ENCODE measurements around the gene KCTD1. TPM values are rescaled to one million over a fixed set of nuclear protein-coding genes. Genes with fewer than 3 reads are reported as not detected.

The KCTD1 gene
- total RNA-seq, 1 donor from 2014 or later = 3.7 TPM

DNA sequence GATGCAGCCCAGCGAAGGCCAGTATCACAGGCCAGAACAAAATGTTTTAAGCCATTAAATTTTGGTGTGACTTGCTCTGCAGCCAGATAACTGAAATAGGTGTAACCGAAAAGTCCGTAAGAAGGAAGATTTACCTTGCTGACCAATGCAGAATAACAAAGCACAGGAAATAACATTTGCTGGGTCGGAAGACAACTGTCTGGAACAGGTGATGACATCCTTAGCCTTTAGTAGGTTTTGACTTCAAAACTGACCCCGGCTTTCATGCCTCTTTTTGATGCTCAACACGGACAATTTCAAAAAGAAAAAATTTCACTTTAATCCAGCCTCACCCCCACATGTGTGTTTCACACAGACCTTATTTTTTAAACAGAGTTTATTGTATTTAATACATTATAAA is 93.7 kb downstream of the KCTD1 start:
- H3K9ac ChIP-seq (ENCODE audit: low read depth in 1 of 3, low read length in 3 of 3) = no peak overlapping the region

DNA sequence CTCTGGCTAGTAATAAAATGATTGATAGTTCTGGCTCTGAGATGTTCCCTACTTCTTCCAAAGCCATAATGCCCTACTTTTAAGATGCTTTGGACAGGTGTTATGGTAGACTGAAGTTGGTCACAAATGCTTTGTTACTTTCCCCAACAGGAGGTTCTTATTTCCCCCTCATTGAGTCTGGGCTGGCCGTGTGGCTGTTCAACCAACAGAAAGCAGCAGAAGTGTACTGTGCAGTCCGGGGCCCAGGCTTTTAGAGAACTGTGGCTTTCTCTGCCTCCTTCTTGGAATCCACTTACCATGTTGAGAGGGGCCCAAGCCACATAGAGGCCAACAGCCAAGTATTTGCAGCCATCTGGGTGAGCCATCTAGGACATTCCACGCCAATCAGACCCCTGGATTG is 94.2 kb downstream of the KCTD1 start:
- Histone ChIP-seq H3K9me3 (ENCODE audit: control insufficient read depth in 3 of 3, low read length in 3 of 3) (no peaks in the 10 kb centered on the region), H3K9ac (ENCODE audit: low read depth in 1 of 3, low read length in 3 of 3) (no peak overlapping the region), H3K4me3 (ENCODE audit: low read length in 3 of 3) (no peak overlapping the region), H3K27ac (ENCODE audit: low read depth, low read length) (no peak overlapping the region), H3K4me1 (ENCODE audit: control insufficient read depth in 3 of 3, insufficient read depth in 3 of 3, low read length in 3 of 3) (no peaks in the 10 kb centered on the region), H3K27me3 (ENCODE audit: control insufficient read depth in 3 of 3, insufficient read depth in 3 of 3, low read length in 3 of 3) (peaks cover 0 to 4% (median 0%) of the 10 kb centered on the region in 3 donors), H3K36me3 (ENCODE audit: control insufficient read depth in 3 of 3, insufficient read depth in 3 of 3, low read length in 3 of 3) (peaks cover 9 to 18% (median 12%) of the 10 kb centered on the region in 3 donors)

More for the DNA sequence above, 93.7 kb downstream of the KCTD1 start:
- no peak overlapping the region for H3K27ac ChIP-seq (ENCODE audit: low read depth, low read length)
- H3K4me1 ChIP-seq (ENCODE audit: control insufficient read depth in 3 of 3, insufficient read depth in 3 of 3, low read length in 3 of 3) = no peaks in the 10 kb centered on the region
- peaks cover 0 to 4% (median 0%) of the 10 kb centered on the region in 3 donors for H3K27me3 ChIP-seq (ENCODE audit: control insufficient read depth in 3 of 3, insufficient read depth in 3 of 3, low read length in 3 of 3)
- peaks cover 13 to 18% (median 15%) of the 10 kb centered on the region in 3 donors for H3K36me3 ChIP-seq (ENCODE audit: control insufficient read depth in 3 of 3, insufficient read depth in 3 of 3, low read length in 3 of 3)
- H3K4me3 ChIP-seq (ENCODE audit: low read length in 3 of 3) = no peak overlapping the region
- H3K9me3 ChIP-seq (ENCODE audit: control insufficient read depth in 3 of 3, low read length in 3 of 3) = no peaks in the 10 kb centered on the region

DNA sequence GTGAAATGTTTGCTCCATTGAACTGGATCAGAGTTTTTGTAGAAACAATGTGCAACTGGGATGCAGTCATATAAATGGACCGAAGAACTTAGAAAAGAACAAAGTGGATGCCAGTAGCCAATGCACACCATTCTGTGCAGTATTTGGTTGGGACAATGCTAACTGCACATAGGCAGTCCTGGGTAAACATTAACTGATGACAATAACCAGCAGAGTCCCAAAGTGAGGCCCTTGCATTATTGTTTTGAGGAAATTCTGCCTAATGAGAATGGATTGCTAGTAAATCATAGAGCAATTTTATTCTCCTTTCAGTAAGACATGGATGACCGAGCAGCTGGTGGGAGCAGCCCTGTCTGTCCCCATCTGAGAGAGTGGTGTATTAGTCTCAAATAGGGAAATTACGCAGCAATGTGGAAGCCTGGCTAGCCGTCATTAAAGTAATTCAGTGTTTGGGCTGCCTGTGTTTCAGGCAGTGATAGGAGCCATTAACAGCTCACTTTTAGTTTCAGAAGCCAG is 94.9 kb downstream of the KCTD1 start:
- Histone ChIP-seq H3K36me3 (ENCODE audit: control insufficient read depth in 3 of 3, insufficient read depth in 3 of 3, low read length in 3 of 3) (peaks cover 8 to 16% (median 12%) of the 10 kb centered on the region in 3 donors), H3K27ac (ENCODE audit: low read depth, low read length) (no peak overlapping the region), H3K9ac (ENCODE audit: low read depth in 1 of 3, low read length in 3 of 3) (no peak overlapping the region), H3K4me3 (ENCODE audit: low read length in 3 of 3) (no peak overlapping the region), H3K4me1 (ENCODE audit: control insufficient read depth in 3 of 3, insufficient read depth in 3 of 3, low read length in 3 of 3) (no peaks in the 10 kb centered on the region), H3K9me3 (ENCODE audit: control insufficient read depth in 3 of 3, low read length in 3 of 3) (no peaks in the 10 kb centered on the region), H3K27me3 (ENCODE audit: control insufficient read depth in 3 of 3, insufficient read depth in 3 of 3, low read length in 3 of 3) (peaks cover 0 to 4% (median 0%) of the 10 kb centered on the region in 3 donors)

DNA sequence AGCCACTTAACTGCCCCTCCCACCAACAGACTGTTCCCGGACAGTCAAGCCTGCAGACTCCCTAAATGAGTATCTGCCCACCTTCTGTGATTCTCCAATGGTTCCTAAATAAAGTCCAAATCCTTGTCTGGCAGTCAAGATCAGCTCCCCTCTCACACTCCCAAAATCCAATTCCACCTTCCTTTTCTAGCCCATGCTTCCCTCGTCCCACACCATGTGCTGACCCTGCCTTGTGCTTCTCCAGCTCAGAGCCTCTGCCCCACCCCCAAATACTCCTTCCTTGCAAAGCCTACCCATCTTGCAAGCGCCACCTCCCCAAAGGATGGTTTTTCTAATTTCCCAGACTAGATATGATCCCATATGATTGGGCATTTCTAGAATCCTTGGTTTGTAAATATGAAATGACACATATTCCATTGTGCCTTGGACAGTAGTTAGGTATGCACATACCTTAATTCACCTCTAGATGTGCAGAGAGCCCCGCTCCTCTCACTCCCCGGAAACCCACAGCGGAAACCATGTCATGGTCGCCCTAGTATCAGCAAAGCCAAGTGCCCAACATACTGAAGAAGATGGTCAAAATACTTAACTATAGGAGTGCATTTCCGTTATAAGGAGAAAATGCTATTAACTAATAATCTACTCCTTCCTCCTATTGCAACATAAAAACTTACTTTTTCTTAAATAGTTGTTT is 97.2 kb downstream of the KCTD1 start:
- H3K9me3 ChIP-seq (ENCODE audit: control insufficient read depth in 3 of 3, low read length in 3 of 3) = no peaks in the 10 kb centered on the region
- H3K9ac ChIP-seq (ENCODE audit: low read depth in 1 of 3, low read length in 3 of 3) = no peak overlapping the region
- peaks cover 0 to 9% (median 9%) of the 10 kb centered on the region in 3 donors for H3K36me3 ChIP-seq (ENCODE audit: control insufficient read depth in 3 of 3, insufficient read depth in 3 of 3, low read length in 3 of 3)
- peaks cover 0 to 4% (median 0%) of the 10 kb centered on the region in 3 donors for H3K27me3 ChIP-seq (ENCODE audit: control insufficient read depth in 3 of 3, insufficient read depth in 3 of 3, low read length in 3 of 3)
- no peaks in the 10 kb centered on the region for H3K4me1 ChIP-seq (ENCODE audit: control insufficient read depth in 3 of 3, insufficient read depth in 3 of 3, low read length in 3 of 3)
- H3K4me3 ChIP-seq (ENCODE audit: low read length in 3 of 3) = no peak overlapping the region
- H3K27ac ChIP-seq (ENCODE audit: low read depth, low read length) = no peak overlapping the region

DNA sequence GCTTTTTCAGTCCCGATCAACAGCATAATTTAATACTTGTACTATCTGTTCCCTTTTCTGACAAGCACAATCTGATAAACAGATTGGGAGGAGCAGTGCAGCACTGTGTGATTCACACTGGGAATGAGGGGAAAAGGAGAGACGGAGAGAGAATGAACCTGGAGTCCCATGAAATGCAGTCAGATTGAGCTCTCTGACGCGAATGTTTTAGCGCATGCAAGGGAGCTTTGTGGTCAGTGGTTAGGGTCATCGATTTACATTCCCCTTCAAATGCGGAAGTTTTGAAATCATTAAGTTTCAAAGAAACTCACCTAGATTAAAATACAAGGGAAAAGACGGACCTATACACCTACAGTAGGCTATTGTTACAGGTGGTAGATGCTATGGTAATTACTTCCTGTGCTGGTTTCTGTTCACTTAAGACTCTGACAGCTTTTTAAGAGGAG is 99.6 kb downstream of the KCTD1 start:
- no peaks in the 10 kb centered on the region for H3K9me3 ChIP-seq (ENCODE audit: control insufficient read depth in 3 of 3, low read length in 3 of 3)
- H3K27ac ChIP-seq (ENCODE audit: low read depth, low read length) = no peak overlapping the region
- H3K4me3 ChIP-seq (ENCODE audit: low read length in 3 of 3) = no peak overlapping the region
- peaks cover 0 to 4% (median 4%) of the 10 kb centered on the region in 3 donors for H3K27me3 ChIP-seq (ENCODE audit: control insufficient read depth in 3 of 3, insufficient read depth in 3 of 3, low read length in 3 of 3)
- no peaks in the 10 kb centered on the region for H3K36me3 ChIP-seq (ENCODE audit: control insufficient read depth in 3 of 3, insufficient read depth in 3 of 3, low read length in 3 of 3)
- no peak overlapping the region for H3K9ac ChIP-seq (ENCODE audit: low read depth in 1 of 3, low read length in 3 of 3)
- H3K4me1 ChIP-seq (ENCODE audit: control insufficient read depth in 3 of 3, insufficient read depth in 3 of 3, low read length in 3 of 3) = no peaks in the 10 kb centered on the region

DNA sequence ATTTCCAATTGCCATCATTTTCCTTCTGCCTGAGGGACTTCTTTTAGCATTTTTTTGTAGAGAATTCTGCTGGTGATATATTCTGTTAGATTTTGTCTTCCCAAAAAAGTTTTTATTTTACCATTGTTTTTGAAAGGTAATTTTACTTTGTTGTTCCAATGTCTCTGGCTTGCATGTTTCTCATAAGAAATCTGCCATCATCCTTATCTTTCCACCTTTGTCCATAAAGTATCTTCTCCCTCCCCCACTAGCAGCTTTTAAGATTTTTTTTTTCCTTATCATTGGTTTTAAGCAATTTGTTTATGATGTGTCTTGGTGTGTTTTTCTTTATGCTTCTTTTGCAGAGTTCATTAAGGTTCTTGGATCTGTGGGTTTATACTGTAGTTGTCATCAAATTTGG is 104.5 kb downstream of the KCTD1 start:
- Histone ChIP-seq H3K27me3 (ENCODE audit: control insufficient read depth in 3 of 3, insufficient read depth in 3 of 3, low read length in 3 of 3) (peaks cover 0 to 4% (median 0%) of the 10 kb centered on the region in 3 donors), H3K27ac (ENCODE audit: low read depth, low read length) (no peak overlapping the region), H3K4me3 (ENCODE audit: low read length in 3 of 3) (no peak overlapping the region), H3K9ac (ENCODE audit: low read depth in 1 of 3, low read length in 3 of 3) (no peak overlapping the region), H3K36me3 (ENCODE audit: control insufficient read depth in 3 of 3, insufficient read depth in 3 of 3, low read length in 3 of 3) (no peaks in the 10 kb centered on the region), H3K4me1 (ENCODE audit: control insufficient read depth in 3 of 3, insufficient read depth in 3 of 3, low read length in 3 of 3) (no peaks in the 10 kb centered on the region), H3K9me3 (ENCODE audit: control insufficient read depth in 3 of 3, low read length in 3 of 3) (no peaks in the 10 kb centered on the region)

DNA sequence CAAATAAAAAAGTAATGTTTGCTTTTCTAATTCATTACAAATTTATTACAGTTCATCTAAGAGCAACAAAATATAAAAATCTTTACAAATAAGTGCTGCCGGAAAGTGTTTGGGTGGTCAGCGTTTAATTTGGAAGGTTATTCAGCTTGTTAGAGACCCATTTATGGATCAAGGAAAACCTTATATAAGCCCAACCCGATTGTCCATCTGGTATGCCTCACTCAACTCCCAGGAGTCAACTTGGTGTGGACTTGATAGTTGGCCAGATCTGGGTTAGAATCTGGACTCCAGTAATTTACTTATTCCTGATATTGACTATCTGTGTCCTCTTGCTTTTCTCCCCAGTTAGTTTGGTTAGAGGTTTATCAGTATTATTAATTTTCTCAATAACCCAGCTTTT is 106.2 kb downstream of the KCTD1 start:
- Histone ChIP-seq H3K27me3 (ENCODE audit: control insufficient read depth in 3 of 3, insufficient read depth in 3 of 3, low read length in 3 of 3) (peaks cover 0 to 4% (median 0%) of the 10 kb centered on the region in 3 donors), H3K36me3 (ENCODE audit: control insufficient read depth in 3 of 3, insufficient read depth in 3 of 3, low read length in 3 of 3) (no peaks in the 10 kb centered on the region), H3K9me3 (ENCODE audit: control insufficient read depth in 3 of 3, low read length in 3 of 3) (no peaks in the 10 kb centered on the region), H3K4me1 (ENCODE audit: control insufficient read depth in 3 of 3, insufficient read depth in 3 of 3, low read length in 3 of 3) (no peaks in the 10 kb centered on the region), H3K27ac (ENCODE audit: low read depth, low read length) (no peak overlapping the region), H3K4me3 (ENCODE audit: low read length in 3 of 3) (no peak overlapping the region), H3K9ac (ENCODE audit: low read depth in 1 of 3, low read length in 3 of 3) (no peak overlapping the region)

DNA sequence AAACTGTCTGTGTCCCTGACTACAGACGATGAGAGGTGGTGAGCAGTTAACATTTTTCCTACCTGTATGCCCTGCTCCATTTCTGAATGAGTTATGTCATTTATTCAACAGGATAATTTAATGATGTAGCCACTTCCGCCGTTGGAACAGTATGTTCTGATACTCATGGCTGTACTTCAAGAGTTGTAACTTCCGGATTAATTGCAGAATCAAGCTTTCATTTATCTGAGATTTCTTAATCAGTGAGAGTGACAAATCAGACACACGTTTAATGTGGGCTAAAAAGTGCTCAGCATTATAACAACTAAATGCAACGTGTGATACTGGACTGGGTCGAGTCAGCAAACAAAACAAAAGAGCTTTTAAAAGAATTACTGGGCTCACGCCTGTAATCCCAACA is 107.7 kb downstream of the KCTD1 start:
- H3K4me1 ChIP-seq (ENCODE audit: control insufficient read depth in 3 of 3, insufficient read depth in 3 of 3, low read length in 3 of 3) = no peaks in the 10 kb centered on the region
- H3K27me3 ChIP-seq (ENCODE audit: control insufficient read depth in 3 of 3, insufficient read depth in 3 of 3, low read length in 3 of 3) = peaks cover 0 to 4% (median 0%) of the 10 kb centered on the region in 3 donors
- no peak overlapping the region for H3K4me3 ChIP-seq (ENCODE audit: low read length in 3 of 3)
- no peak overlapping the region for H3K27ac ChIP-seq (ENCODE audit: low read depth, low read length)
- H3K9ac ChIP-seq (ENCODE audit: low read depth in 1 of 3, low read length in 3 of 3) = no peak overlapping the region
- H3K36me3 ChIP-seq (ENCODE audit: control insufficient read depth in 3 of 3, insufficient read depth in 3 of 3, low read length in 3 of 3) = no peaks in the 10 kb centered on the region
- H3K9me3 ChIP-seq (ENCODE audit: control insufficient read depth in 3 of 3, low read length in 3 of 3) = no peaks in the 10 kb centered on the region

DNA sequence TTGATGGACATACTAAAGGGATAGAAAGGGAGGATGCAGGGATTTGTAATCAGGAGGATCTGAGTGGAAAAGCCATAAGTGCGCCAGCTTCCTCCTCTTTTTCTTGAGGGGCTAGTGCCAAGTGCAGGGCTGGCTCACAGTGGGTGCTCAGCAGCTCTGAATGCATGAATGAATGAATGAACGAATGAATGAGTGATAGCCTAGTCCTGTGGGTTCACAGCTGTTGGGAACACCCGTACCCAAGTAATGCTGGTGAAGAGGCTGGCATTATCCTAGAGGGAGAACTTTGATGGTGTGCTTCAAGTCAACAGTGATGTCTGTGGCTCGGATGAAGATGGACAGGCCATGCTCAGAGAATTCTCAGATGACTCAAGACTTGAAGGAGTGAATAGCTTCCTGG is 108.8 kb downstream of the KCTD1 start:
- no peaks in the 10 kb centered on the region for H3K27me3 ChIP-seq (ENCODE audit: control insufficient read depth in 3 of 3, insufficient read depth in 3 of 3, low read length in 3 of 3)
- no peak overlapping the region for H3K4me3 ChIP-seq (ENCODE audit: low read length in 3 of 3)
- no peaks in the 10 kb centered on the region for H3K36me3 ChIP-seq (ENCODE audit: control insufficient read depth in 3 of 3, insufficient read depth in 3 of 3, low read length in 3 of 3)
- H3K9ac ChIP-seq (ENCODE audit: low read depth in 1 of 3, low read length in 3 of 3) = no peak overlapping the region
- peaks cover 0 to 4% (median 0%) of the 10 kb centered on the region in 3 donors for H3K4me1 ChIP-seq (ENCODE audit: control insufficient read depth in 3 of 3, insufficient read depth in 3 of 3, low read length in 3 of 3)
- H3K27ac ChIP-seq (ENCODE audit: low read depth, low read length) = no peak overlapping the region
- H3K9me3 ChIP-seq (ENCODE audit: control insufficient read depth in 3 of 3, low read length in 3 of 3) = no peaks in the 10 kb centered on the region

DNA sequence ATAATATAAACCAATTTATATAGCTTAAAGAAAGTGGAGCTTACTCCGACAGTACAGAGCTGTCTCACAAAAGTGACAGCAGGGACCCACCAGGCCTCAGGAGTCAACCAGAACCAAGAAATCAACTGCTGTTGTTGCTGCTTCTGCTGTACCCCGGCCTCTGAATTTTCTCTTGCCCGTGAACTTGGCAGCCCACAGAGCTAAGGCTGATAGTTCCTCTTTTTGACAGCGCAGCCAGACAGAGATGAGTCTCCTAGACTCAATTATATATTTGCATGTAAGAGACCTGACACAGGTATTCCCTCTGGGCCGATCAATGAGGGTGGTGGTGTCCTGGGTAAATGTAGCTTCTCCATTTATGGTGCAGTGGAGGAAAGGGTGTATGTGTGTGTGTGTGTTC is 109.4 kb downstream of the KCTD1 start:
- no peak overlapping the region for H3K4me3 ChIP-seq (ENCODE audit: low read length in 3 of 3)
- H3K36me3 ChIP-seq (ENCODE audit: control insufficient read depth in 3 of 3, insufficient read depth in 3 of 3, low read length in 3 of 3) = no peaks in the 10 kb centered on the region
- H3K27me3 ChIP-seq (ENCODE audit: control insufficient read depth in 3 of 3, insufficient read depth in 3 of 3, low read length in 3 of 3) = no peaks in the 10 kb centered on the region
- no peak overlapping the region for H3K9ac ChIP-seq (ENCODE audit: low read depth in 1 of 3, low read length in 3 of 3)
- H3K27ac ChIP-seq (ENCODE audit: low read depth, low read length) = no peak overlapping the region
- H3K4me1 ChIP-seq (ENCODE audit: control insufficient read depth in 3 of 3, insufficient read depth in 3 of 3, low read length in 3 of 3) = peaks cover 0 to 4% (median 0%) of the 10 kb centered on the region in 3 donors
- no peaks in the 10 kb centered on the region for H3K9me3 ChIP-seq (ENCODE audit: control insufficient read depth in 3 of 3, low read length in 3 of 3)

All from skeletal muscle tissue (tissue), 4 donors.